NCI-H345 treated with DMSO at 0.1 percent for 48 hours (cell line): Measurements from ENCODE around the gene MGLL.

ENCODE experiments used
- DNase-seq: peaks from one replicate; lab custom pipeline; 2025; ENCODE audit not compliant: unreplicated experiment; lab: John Stamatoyannopoulos, UW

The MGLL gene

GRCh38 chr3:127775398-127776109 is 46.8 kb downstream of the MGLL start:
- peak; percentile 59 for DNase-seq

GRCh38 chr3:127774647-127775046 is 47.7 kb downstream of the MGLL start:
- DNase-seq: no peak

DNA sequence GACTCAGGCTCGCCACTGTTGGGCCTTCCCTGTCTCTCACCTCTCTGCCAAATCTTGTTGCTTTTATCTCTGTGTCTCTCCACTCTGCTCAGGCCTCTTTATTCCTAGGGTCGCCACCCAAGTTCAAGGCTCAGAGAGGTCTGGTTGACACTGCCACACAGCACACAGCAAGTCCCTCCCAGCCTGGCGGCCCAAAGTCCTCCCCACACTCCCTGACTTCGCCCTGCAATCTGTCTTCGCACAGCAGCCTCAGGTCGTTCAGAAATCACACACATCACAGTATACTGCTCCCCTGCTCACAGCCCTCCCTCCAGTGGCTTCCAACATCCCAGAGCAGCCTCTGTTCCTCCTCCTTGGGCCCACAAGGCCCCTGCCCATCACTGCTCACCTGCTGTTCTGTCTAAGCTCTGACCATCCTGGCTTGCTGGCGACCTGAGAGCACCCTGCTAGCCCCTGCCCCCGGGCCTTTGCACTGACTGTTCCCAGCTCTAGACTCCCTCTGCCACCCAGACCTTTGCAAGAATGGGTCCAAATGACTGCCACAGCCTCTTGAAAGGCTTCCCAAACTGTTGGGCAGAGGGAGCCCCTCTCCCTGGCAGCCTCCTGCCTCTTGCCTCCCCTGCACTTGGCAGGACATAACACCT is 48.4 kb downstream of the MGLL start:
- DNase-seq: no peak

GRCh38 chr3:127772827-127773751 is 49.2 kb downstream of the MGLL start:
- no peak for DNase-seq

GRCh38 chr3:127772273-127772672 is 50.0 kb downstream of the MGLL start:
- DNase-seq: no peak

DNA sequence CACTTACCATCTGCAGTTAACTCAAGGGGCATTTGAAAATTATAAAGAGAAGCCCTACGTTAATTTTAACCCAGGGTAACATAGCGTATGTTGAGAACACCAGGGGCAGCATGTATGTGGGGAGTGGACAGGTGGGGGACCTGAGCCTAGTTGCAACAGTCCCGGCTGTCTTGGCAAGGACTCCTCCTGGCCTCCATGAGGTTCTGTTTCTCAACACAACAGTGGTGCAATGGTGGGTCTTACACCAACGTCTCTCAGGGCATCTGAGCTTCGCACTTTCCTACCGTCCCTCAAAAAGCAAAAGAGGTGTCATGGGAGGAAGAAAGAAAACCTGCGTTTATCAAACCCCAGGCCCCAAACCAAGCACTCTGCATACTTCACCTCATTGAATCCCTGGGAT is 50.6 kb downstream of the MGLL start:
- no peak for DNase-seq

- DNase-seq: no peak
Observed at GRCh38 chr3:127770671-127771355, 51.5 kb downstream of the MGLL start.

DNA sequence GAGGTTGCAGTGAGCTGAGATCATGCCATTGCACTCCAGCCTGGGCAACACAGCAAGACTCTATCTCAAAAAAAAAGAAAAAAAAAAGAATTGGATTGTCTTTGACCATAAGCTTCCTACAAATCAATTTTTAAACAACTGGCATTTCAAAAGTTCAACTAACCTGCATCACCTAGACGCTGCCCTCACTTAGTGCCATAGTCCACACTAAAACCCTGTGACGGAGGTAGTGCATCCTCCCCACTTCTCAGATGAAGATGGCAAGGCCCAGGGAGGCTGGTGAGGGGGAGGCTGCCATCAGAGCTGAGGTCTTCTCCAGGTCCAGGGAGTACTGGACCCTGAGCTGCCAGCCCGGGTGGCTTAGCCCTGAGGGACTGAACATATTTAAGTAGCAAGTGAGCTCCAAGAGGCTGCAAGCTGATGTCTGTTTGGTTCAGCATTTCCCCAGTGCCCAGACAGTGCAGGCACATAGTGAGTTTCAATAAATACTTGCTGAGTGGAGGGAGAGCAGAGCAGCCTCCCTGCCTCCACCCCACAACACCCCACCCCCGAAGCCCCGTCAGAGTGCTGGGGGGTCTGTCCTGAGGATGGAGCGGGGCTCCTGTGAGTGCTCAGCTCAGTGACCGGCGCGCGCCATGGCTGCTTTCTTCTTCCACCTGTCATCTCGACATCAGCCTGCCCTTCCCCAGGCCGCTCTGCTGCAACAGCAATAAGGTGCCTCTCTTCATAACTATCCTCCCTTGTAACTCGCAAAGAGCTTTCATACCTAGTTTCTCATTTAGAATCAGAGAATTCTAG is 52.8 kb downstream of the MGLL start:
- no peak for DNase-seq

DNA sequence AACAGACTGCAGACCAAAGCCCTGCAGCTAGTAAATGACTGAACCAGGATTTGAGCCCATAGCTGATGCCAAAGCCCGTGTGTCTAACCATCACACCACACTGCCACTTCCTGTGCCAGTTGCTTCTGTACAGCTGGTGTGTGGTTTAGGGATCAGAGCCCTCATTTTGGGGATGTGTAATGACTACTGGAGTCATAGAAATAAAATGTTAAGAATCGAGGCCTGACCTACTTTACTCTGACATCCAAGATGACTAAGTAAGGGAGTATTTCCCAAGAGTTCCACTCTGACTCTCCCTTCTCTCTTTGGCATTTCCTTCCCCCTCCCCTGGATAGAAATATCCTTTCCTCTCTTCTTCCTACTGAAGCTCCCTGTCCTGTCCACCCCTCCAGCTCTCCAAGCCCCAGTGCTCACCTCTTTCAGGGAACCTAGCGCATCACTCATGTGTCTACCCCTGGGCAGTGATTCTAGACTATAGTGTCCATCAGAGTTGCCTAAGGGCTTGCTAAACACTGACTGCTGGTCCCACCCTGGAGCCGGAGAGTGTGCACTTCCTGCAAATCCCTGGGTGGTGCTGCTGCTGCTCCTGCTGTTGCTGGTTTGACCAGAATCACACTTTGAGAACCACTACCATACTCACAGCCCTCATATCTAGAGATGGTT is 53.8 kb downstream of the MGLL start:
- DNase-seq: no peak

DNA sequence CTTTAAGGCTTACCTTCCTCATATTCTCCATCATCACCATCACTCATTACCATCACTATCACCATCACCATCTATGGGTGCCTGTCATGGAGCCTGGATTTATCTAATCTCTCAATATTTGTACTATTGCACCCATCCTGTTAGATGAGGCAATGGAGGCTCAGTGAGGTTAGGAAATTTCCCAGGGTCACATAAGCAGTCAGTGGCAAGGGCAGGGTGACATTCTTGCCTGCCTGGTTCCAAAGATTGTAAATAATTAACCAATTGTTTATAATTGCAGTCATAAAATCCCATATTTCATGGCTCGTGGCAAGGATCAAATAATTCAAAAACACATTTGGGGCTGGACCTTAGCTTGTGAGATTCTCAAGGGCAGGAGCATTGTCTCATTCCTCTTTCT is 55.2 kb downstream of the MGLL start:
- DNase-seq: no peak

GRCh38 chr3:127765735-127766134 is 56.6 kb downstream of the MGLL start:
- no peak for DNase-seq

GRCh38 chr3:127764841-127765362 is 57.4 kb downstream of the MGLL start:
- DNase-seq: no peak

DNA sequence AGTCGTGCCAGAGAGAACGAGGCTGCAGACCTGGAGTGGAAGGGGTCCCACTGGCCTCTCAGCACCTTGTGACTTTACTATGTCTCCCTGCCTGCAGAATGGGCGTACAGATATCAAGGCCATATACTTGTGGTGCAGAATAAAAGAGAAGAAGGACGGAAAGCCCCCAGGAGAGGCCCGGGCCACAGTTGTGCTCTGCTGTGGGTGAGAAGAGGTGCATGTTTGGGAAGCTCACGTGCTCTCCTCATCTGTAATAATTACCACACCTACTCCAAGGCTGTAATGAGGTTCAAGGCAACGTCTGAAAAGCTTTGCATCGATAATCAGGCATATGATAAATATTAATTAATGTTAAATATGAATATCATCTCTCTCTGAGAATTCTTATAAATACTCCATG is 58.0 kb downstream of the MGLL start:
- no peak for DNase-seq

GRCh38 chr3:127763816-127764215 is 58.5 kb downstream of the MGLL start:
- no peak for DNase-seq

GRCh38 chr3:127763337-127763736 is 59.0 kb downstream of the MGLL start:
- no peak for DNase-seq

- DNase-seq: no peak
Observed at GRCh38 chr3:127762787-127763105, 59.6 kb downstream of the MGLL start.

DNA sequence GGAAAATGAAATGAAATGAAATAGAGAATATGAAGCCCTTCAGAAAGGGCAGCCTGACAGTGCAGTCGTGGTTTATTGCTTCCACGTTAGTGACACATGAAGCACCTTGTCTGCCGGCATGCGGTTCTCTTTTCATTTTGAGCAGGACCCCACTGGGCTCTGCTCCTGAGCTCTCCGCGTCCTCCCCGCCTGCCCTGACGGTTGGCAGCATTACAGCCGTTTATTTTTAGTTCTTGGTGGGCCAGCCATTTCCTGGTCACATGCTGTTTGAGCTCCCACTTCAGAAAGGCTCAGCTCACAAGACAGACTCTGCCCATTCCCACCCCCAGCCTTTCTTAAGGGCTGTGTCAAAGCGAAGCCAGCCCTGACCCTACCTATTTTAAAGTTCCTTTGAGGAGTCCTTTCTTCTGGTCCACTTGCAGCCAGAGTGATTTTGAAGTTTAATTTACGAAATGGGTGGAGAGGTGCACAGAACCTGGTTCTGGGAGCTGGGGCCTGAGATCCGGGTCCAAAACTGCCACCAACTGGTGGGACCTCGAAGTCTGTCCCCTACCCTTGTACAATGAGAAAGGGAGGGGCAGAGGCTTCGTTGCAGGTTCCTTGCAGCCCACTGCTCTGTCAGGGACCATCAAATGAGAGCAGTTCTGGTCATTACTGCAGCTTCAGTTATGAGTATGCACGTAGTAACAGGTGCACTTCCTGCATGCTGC is 60.1 kb downstream of the MGLL start:
- DNase-seq: no peak

DNA sequence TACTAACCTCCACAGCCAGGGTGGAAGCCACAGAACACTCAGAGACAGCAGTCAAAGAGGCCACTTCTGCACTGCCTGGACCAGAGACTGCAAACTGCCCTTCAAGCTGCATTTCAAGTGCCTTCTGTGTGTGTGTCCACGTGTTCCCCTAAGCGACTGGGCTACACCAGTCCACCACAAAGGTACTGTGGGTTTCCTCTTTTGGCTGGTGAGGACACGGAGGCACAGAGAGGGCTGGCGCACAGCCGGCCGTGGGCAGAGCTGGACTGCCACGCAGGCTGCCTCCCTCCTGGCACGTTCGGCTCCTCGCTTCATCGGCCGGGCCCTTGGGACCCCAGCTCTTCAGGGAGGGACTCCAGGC is 60.9 kb downstream of the MGLL start:
- DNase-seq: no peak

DNA sequence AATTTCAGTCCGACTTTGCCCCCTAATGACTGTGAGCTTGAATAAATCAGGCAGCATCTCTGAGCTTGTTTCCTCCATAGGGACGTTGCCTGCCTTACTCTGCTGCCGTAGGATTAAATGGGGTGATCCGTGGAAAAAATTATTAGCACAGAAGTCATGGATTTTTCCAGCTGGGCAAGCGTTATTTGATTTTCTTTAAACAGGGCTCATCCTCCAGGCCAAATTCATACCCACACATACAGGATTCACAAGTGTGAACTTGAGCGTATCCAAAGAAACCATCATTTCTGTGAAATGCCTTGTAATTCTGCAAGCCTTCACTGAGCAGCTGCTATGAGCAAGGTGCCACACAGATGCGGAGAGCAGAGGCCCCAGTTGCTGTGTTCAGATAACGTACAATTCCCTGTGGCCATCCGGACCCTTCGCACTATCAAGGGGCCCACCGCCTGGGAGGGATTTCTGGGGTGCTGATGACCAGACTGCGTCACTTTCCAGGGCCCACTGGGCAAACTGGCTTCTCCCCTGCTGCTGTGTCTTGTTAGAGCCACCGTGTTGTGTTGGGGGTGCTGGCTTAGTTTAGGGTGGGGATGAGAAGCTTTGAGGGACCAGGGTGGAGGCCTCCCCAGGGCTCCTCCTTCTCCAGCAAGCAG is 61.4 kb downstream of the MGLL start:
- no peak for DNase-seq
